AG20443 (cell line): ENCODE data around the gene NHS.

ENCODE experiments used
- DNase-seq: peaks from one replicate; pipeline ENCODE4 v3.0.0; 2012; ENCODE audit warnings: low spot score, mixed read lengths

NHS gene

DNA sequence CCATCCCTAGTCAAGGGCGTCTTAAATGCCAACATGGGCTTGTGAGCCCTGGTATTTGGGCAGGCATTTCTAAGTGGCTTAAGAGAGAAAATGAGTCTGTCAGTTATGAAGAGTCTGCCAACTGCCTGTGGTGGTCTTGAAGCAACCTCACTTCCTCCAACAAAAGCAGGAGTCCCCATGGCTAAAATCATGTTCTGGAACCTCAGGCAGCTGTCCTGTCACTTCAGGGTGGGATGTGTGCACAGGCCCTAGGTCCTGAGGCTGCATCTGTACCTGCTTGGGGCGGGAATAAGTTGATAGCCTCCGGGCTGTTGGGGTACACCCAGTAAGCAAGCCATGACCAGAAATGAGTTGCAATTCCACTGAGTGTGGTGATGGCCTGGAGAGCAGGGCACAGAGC, 247.3 kb downstream of the NHS start:
- no peak for DNase-seq

DNA sequence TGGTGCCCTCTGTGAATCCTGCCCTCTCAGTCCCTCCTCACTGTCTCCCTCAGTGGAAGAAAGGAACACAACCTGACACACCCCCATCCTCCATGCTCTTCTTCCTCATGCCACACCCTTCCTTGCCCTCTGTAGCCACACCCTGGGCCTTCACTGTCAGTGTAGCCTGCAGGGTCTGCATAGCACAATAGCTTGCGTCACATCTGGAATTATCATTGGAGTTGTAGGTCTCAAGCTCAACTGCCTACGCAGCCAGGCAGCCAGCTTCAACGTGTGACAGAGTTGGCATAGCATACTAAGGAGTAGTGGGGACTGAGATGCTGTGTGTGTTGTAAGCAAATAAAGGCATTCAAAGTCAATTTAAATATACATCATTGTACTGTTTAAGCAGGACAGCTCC, 248.8 kb downstream of the NHS start:
- no peak for DNase-seq

DNA sequence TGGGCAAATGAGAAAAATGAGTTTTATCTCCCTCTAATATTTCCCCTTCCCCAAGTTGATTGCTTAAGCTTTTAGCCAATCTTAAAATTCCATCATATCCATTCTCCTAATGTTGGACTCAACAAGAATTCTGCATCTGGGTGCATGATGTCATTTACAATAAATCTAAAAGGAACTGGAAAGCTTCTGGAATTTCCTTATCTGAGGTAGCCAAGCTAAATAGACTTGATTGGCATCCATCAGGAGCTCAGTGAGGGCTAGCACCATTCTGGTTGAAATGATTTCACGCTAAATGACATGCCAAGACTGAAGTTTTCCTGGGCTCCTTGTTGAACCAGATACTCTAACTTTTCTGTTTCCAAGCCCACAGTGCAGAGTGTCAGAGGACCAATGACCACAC, 252.0 kb downstream of the NHS start:
- no peak for DNase-seq

DNA sequence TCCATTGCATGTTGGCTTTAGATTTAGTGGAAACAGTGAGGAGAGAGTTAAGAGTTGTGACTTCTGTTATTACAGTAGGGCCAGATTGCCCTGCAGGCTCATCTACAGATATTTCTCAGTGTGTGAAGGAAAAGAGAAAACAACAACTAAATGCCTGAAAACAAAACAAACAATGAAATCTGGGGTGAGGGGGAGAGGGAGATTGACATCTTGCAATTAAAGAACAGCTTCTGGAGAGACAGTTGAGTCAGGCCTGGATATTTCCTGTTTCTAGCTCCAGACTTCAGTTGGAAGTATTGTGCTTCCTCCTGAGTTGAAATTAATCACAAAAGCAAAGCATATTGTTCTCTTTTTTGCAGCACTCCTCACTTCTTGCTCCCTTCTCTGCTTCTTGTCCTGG, 254.0 kb downstream of the NHS start:
- no peak for DNase-seq

DNA sequence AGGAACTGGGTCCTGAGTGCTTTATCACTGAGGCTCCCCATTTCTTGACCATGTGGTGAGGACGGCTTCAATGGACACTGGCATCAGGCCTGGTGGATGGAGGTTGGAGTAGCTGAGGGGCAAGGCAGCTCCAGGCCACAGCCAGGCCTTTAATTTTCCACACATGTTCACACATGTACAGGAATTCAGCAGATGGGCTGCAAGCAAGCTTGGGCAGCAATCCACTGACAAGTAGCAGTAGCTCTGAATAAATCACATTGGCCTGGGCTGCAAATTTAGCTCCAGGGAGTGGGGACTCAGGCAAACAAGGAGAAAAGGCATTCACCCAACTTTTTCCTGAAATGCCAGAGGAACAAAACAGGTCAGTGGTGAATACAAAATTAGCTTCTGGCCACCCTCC, 254.5 kb downstream of the NHS start:
- DNase-seq = no peak

DNA sequence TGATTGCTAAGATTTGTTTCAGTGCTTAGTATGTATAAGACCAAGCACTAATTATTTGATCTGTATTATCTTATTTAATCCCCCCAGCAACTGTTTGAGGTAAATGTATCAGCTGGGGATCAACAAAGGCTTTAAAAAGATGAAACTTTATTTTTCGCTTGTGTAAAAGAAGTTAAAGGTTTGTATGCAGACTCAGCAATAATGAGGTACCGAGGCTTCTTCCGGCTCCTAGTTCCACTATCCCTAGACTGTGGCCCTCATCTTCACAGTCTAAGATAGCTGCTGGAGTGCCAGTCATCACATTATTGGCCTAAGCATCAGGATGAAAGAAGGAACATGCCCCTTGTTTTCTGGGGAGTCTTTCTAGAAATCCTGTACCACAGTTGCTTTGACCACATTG, 256.6 kb downstream of the NHS start:
- no peak for DNase-seq

DNA sequence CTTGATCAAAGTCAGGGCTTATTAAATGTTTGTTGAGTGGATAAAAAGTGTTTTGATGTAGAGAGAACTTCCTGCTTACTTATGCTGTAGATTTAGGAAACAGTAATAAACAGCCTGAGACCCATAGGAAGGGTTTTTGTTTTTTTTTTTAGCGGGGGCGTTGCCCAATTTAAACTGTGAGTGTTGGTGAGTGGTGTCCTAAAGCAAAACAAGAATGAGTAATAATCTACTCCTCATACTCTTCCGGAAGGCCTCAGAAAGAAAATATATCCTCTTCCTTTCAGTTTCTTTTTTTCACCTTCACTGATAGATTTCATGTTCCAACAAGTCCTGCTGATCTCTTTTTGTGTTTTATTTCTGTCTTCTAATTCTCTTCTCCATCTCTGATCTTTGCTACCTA, 257.9 kb downstream of the NHS start:
- peak; percentile 19 for DNase-seq

DNA sequence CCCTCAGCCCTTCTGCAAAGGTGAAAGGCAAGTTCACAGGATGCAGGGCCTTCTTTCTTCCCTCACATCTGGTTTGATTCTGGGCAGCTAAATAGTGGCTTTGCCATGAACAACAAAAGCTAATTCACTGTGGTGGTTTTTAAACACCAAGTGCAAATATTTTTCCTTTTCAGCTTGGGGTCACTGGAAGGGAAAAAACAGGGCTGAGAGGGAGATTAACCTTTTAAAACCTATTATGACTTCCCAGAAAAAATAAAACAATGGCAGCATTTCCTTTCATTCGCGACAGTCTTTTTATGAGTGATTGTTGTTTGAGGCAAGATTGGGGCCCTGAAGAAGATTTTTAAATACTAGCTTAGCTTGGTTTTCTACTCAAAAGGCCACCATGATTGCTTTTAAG, 258.5 kb downstream of the NHS start:
- DNase-seq = no peak

DNA sequence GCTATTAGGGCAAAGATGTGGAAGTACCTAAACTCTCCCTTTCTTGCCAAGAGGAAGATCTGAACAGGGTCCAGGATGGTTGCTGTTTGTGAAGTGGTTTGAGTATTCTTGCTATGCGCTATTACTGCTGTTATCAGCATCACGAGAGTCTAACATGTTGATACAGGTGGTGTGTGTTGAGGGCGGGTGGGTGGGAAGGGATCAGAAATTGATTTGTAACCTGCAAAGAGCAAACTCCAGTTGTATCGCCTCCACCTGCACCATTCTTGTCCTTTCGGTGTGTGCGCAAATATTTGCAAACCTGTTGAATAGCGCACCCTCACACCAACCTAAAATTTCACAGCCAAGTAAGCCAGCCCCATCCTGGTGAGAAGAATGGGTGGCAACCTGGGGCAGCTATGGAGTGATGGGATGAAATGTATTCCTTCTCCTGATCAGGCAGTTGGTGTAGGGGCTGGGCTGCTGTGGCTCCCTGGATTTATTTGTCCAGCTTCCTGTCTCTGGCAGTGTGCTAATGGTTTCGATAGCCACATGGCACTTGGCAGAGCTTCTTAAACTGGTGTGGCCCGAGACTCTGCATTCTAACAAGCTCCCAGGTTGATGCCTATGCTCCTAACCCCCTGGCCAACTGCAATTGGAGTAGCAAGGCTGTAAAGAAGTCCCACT, 259.7 kb downstream of the NHS start:
- no peak for DNase-seq

DNA sequence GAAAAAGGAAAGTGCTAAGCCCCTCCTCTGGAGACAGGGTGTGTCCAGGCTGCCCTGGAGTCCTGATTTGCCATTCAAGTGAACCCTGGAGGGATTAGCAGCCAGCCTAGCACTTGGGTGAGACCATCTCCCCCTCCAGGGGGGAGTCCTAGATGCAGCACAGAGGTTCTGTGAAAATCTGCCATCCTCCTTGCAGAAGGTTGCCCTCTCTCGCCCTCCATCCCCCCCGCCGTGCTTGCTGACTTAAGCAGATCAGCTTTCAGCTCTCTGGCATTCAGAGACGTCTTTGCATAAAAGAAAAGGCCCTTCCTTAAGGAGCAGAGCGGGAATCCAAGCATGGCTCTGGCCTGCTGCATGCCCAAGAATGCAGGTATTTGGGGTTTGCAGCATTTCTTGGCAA, 260.2 kb downstream of the NHS start:
- DNase-seq = no peak

DNA sequence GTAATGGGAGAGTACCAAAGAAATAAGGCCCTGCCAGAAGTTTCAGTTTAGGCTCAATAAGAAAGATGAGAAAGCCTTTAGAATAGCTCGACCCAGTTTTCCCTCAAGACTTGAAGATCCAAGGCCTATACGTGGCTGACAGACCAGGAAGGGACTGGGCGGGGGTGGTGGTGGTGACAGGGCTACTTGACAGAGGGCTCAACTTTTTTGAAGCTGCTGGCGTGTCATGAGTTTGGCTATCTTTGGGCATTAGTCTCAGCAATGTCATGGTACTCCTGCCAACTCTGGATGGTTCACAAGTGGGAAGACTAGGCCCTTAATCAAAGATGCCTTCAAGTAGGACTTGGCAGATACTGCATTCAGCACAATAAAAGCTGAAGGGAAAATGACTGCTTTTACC, 262.2 kb downstream of the NHS start:
- no peak for DNase-seq

DNA sequence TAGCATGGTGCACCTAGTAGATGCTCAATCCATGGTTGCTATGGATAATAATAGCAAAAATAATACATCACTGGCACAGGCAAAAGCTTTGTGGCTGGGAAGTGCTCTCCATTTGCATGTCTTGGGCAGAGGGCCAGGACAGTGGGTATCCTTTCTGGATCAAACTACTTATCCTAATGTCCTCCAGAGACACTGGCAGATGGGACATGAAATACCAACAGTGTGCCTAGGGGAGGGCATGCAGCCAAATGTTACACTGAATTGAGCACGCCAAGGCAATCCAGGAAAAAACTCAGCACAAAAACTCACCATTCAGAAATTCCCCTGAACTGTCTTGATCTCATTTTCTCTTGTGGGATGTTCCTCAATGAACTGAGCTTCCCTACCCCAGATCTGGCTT, 263.7 kb downstream of the NHS start:
- DNase-seq = no peak

DNA sequence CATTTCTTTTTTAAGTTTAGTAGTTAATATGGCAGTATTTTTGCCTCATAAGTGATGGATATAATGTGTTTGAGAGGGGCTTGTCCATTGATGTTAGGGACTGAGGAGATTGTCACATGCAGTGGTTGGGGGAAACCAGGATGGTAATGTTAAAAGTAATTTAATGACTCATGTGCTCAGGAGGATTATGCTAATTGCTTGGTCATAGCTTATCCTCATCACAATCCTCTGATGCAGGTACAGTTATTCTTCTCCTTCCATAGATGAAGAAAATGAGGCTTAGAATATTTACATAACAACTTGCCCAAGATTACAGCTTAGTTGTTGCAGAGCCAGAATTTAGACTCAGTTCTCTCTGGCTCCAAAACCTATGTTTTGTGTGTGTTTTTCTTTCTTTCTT, 267.9 kb downstream of the NHS start:
- DNase-seq = no peak

DNA sequence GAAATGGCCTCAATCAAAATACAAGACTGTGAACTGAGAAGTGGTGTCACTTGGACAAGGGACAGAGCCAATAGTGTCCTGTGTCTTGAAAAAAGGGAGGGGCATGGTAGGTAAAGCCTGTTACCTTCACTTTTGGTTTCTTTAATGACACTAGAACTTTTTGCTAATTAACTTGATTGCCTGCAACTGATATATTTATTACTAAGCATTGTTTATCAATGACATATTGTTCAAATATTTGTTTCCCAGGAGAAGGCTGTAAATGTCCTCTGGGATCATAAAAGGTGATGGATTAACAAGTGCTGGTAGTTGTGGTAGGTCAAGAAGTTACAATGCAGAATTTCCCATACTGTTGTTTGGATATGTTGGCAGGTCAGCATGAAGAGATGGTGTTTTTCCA, 268.5 kb downstream of the NHS start:
- DNase-seq = no peak

DNA sequence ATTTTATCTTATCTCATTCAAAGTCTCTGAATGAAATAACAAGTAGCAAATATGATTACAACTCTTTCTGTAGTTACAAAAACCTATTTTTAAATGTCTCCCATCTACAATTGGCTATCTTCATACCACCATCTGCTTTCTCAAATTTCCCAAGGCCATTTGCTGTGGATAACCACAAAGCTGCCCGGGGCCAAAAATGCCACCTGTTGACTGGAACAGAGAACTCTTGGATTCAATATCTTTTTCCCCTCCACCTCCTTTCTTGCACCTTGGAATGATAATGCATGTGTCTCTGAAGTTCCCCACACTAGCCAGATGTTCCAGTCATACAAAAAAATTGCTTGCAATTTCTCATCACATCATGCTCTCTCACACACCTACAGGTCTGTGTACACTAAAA, 269.0 kb downstream of the NHS start:
- no peak for DNase-seq

DNA sequence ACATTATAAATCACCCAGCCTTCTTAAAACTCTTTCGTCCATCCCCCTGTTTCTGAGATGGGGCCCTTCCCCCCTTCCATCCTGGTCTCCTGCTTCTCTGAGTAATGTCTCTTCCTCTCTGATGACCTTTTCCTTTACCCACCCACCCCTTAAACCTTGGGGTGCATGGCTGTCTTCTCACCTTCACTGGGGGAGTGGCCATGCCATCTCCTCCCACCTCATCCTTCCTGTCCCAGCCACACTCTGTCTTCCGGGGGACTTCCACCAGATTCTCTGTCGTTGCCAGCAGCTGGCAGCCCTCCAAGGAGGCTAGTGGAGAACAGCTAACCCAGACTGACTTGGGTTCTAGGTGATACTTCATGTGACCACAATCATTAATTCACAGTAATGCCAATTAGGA, 279.1 kb downstream of the NHS start:
- no peak for DNase-seq

DNA sequence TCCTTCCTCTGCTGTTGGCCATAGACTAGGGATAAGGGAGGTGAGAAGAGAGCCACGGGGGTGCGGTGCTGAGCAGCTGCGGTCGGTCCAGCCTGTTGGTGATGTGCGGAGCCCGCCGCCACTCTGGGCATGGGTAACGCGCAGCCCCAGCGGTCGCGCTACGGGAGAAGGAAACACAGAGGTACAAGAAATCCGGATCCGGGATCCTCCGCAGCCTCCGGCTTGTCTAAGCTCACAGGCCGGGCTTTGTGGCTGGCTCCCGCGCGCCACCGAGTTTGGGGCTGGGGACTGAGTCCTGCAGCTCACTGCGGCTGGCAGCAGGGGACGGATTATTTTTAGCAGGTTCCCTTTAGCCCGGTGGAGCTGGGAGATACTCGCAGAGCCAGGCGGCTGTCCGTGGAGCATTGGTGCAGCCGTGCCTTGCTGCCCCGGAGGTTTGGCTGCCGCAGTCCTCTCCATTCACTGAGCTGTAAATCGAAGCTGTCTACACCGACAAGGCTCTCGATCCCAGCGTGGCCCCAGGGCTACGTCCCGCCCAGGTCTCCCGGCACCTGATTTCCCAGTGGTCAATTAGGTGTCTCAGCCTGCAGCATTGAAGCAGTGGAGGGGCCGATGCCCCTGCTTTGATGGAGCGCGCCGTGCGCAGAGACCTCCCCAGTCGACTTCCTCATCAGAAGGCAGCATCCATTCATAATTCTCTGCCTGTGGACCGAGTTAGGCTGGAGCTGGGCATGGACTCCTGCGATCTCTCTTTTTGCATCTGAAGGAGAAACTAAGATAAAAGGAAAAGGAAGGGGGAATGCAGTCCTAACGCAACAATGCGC, 280.4 kb downstream of the NHS start:
- DNase-seq = peak; percentile 17

DNA sequence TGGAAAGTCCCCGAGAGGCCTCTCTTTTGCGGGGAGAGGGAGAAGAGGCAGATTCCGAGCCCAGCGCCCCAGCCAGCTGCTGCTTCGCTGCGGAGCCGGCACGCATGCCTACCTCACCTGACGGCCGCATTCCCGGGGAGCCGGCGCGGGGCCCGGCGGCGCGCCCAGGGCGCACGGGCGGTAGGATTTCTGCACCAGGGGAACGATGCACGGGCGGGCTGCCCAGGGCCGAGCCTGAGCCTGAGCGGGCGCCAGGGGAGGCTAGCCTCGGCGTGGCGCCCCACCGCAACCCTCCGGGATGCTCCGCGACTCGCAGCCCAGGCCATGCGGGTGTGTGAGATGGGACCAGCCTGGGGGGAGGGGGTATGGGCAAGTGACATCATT, 281.0 kb downstream of the NHS start:
- peak; percentile 11 for DNase-seq

DNA sequence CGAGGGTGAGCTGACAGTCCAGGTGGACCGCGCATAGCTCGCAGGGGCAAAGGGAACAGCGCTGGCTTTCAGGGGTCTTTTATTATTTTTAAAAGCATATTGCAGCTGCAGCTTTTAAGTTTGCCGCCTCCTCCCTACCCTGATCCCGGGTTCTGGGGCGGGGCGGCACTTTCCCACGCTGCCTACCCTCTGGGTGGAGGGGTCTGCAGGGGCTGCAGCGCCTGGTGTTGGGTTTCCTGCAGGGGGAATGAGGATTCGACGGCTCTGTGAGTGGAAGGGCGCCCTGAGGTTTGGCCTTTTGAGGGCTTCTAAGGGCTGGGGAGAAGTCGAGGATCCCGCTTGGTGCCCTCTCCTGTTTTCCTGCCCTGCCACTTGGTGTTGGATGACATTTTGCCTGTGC, 281.6 kb downstream of the NHS start:
- DNase-seq = no peak

DNA sequence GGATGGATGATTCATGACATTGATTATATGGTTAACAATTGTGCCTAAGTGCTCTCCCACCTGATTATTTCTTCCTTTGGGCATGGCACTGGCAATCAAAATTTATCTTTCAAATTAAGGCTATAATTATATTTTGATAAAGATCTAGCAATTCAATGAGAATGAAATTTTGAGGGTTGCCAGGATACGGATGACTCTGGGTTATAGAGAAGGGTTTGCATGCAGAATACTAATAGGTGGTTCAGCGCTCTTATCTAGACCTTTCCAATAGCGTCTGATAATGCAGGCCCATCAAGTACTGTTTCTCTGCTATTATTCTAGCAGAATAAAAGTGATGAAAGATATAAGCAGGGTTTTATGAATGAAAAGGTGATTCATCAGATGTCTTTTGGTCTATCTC, 287.4 kb downstream of the NHS start:
- no peak for DNase-seq

DNA sequence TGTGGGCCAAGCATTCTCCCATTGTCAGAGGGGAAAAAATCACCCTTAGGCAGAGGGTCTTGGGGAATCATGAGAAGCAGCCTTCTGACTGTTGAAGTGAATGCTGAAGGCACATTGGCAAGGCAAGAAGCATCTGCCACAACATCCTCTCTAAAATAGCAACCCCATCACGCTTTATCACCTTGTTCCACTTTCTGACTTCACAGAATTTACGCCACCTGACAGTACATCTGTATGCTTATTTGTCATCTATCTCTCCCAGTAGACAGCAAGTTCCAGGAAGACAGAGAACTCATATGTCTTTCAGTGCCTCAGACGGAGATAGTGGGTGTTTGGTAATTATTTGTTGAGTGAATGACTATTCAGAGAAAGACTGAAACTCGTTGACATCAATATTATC, 293.9 kb downstream of the NHS start:
- no peak for DNase-seq

DNA sequence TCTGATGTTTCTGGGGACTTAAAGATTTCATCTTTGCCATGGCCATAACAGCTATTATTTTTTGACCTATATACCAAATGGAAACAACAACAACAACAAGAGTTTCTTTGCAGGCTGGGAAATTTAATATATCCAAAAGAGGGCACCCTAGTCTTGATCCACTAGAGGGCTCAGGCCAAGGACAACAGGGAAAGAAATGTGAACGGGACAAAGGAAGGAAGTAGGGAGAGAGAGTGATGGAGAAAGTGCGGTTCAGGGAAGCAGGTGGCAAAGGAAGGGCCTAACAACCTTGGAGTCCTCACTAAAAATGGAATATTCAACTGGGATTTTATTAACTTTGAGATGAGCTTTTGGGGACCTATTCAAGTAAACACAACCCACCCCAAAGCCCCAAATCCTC, 294.5 kb downstream of the NHS start:
- no peak for DNase-seq

DNA sequence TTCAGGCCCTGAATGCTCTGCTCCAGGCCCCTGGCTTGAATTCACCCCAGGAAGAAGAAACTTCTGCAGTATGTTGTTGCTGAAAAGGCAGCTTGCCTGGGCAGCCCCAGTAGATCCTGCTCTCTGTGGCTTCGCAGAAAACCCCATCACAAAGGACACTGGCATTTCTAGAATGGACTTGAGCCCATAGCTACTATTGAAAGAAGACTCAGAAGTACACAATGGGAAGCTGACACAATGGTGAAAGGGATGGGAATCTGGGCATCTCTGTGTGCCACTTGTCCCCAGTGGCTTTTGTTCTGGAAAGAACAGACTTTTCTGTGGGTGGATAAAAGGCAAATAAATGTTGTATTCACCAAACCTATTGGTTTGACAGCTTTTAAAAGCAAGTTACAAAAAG, 294.9 kb downstream of the NHS start:
- no peak for DNase-seq

DNA sequence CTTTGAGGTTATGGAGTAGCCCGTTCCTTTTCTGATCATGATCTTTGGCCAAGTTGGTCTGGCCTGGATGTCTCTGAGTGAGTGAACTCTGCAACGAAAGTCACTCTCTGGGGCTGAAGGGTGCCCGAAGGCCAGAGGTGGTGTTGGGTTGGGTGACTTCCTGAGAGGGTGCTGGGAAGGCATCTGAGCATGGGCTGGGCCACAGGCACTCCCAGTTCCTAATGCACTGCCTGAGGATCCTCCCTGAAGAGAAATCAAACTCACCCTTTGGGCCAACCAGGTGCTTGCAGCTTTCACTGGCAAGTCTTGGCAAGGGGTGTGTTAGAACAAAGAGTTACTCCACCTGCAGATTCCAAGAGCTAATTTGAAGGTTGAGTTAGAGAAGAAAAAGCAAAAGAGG, 295.9 kb downstream of the NHS start:
- DNase-seq = no peak
